Activated CD4-positive, alpha-beta memory T cell treated with anti-CD3 and anti-CD28 coated beads, Interleukin-2, amount 10 ng/mL, durations not matched to agents 7 days and 5 days (primary cell): ENCODE data around the gene UMAD1. TPM values are rescaled to one million over a fixed set of nuclear protein-coding genes. Genes with fewer than 3 reads are reported as not detected.

Source experiments
- CTCF ChIA-PET: fragments of 350-600 bp; sonication (Branson Sonifier 250); formaldehyde crosslinking; loops from one replicate; lab custom pipeline; 2021; ENCODE audit warnings: antibody characterized with exemption, inconsistent platforms; lab: Charles Lee
- POLR2A ChIA-PET: fragments of 350-600 bp; sonication (Branson Sonifier 250); formaldehyde crosslinking; loops from one replicate; lab custom pipeline; 2021; ENCODE audit warnings: antibody characterized with exemption; lab: Charles Lee
- DNase-seq: peaks from one replicate; pipeline ENCODE4 v3.0.0-alpha.2; 2020
- H3K27ac Mint-ChIP-seq: one replicate; pipeline ENCODE4 v1.8.0; 2021; ENCODE audit warnings: mild to moderate bottlenecking, mixed read lengths
- H3K27me3 Mint-ChIP-seq: one replicate; pipeline ENCODE4 v1.8.0; 2021; ENCODE audit warnings: mixed read lengths
- H3K36me3 Mint-ChIP-seq: one replicate; pipeline ENCODE4 v1.8.0; 2021; ENCODE audit warnings: low read depth, mixed read lengths
- H3K4me1 Mint-ChIP-seq: one replicate; pipeline ENCODE4 v1.8.0; 2021; ENCODE audit warnings: mixed read lengths
- H3K4me3 Mint-ChIP-seq: one replicate; pipeline ENCODE4 v1.8.0; 2021; ENCODE audit warnings: mild to moderate bottlenecking, mixed read lengths
- H3K9me3 Mint-ChIP-seq: one replicate; pipeline ENCODE4 v1.8.0; 2021; ENCODE audit warnings: mixed read lengths
- total RNA-seq, 2 experiments: library from RNA; stranded (reverse); gene quantifications; one replicate each; pipeline ENCODE4 v1.2.3, GENCODE V29; 2021

UMAD1 gene
- total RNA-seq, 2 experiments from 2014 or later, result 16.1 to 16.7 TPM

DNA sequence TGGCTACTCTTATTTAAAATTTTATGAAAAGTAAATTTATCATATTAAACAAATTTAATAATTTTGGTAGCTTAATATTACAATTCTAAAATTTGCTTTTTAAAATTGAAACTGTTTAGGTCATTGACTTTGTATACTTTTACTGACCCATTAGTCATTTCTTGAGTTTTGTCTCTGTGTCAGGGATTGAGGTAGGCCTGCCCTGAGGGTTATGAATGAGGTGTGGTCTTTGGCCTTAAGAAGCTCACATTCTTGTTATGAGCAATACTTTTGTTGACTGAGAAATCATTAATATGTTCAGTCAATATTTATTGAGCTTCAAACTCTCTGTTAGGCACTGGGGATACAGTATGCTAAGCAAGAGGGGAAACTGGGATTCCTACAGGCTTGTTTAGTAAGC, 124.9 kb downstream of the UMAD1 start:
- H3K27ac Mint-ChIP-seq, result no peak overlapping the region
- no peaks in the 10 kb centered on the region for H3K27me3 Mint-ChIP-seq
- H3K9me3 Mint-ChIP-seq, result no peaks in the 10 kb centered on the region
- POLR2A ChIA-PET, result interaction anchor here (1.3 to 2.7 kb wide), 6 partner anchors 12 to 360 kb away, joined by 3 to 11 read pairs (median 6); partner anchors contain the start of gene GLCCI1
- CTCF ChIA-PET, result interaction anchor here (0.7 to 2.8 kb wide), 9 partner anchors 16 to 531 kb away, joined by 3 to 9 read pairs (median 3); no protein-coding TSS in a partner anchor
- no peak for DNase-seq
- peaks cover 38% of the 10 kb centered on the region for H3K4me1 Mint-ChIP-seq
- no peaks in the 10 kb centered on the region for H3K36me3 Mint-ChIP-seq
- H3K4me3 Mint-ChIP-seq, result no peak overlapping the region

DNA sequence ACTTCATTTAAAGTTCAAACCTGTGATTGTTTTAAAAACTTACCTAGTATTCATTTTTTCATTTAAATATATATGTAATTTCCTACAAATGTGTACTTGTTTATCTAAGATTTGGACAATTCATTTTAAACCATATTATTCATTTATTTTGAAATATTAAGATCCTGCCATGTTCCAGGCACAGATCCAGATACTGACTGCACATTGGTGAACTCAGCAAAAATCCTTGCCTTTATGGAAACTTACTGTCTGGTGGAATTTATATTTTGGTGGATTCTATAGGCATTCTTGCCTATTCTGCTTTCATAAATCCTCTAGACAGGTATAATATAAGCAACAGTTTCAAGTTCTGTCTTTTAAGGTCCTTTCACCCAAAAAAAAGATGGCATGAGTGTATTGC, 126.1 kb downstream of the UMAD1 start:
- Mint-ChIP-seq H3K4me3 (no peak overlapping the region), H3K4me1 (peaks cover 31% of the 10 kb centered on the region), H3K27me3 (no peaks in the 10 kb centered on the region), H3K27ac (no peak overlapping the region), H3K36me3 (no peaks in the 10 kb centered on the region), H3K9me3 (no peaks in the 10 kb centered on the region)
- DNase-seq, result no peak
- CTCF ChIA-PET, result no interaction called here
- POLR2A ChIA-PET, result interaction anchor here (0.7 kb wide), 1 partner anchor 201 kb away, joined by 3 read pairs; the partner anchor contains the start of gene GLCCI1

DNA sequence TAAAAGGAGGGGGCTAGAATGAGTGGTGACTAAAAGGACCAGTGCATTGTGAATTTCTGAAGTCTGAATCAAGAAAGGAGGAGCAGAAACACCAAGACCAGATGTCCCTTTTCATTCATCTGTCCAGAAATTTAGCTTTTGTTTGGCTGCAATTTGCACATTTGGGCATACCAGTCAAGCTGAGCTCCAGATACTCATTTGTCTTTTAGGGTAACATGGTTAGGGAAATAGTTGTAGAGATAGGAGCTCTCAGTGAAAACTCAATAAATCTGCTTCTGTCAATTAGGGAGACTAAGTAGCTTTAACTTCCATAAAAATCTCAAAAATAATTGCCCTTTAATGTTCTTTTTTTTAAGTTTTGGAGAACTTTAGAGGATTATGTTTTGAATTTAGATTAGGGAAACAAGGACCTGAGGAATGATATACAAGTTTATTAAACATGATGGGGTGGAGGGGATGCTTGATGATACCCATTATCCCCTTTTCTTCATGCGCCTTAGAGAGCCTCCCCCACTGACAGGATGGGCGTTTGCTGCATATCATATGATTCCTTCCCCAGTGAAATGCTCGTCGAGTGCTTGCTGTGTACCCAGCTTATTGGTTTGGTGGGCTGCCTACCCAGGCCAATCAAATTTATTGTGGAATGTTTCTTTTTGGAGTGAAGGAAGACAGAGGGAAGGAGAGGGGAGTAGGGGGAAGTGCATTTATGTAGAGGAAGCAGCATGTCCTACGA, 128.6 kb downstream of the UMAD1 start:
- no peak overlapping the region for H3K27ac Mint-ChIP-seq
- no peaks in the 10 kb centered on the region for H3K36me3 Mint-ChIP-seq
- peaks cover 29% of the 10 kb centered on the region for H3K4me1 Mint-ChIP-seq
- no peaks in the 10 kb centered on the region for H3K9me3 Mint-ChIP-seq
- ChIA-PET CTCF (interaction anchor here (1.0 kb wide), 1 partner anchor 9 kb away, joined by 4 read pairs; no protein-coding TSS in a partner anchor), POLR2A (interaction anchor here (1.2 kb wide), 1 partner anchor 88 kb away, joined by 3 read pairs; no protein-coding TSS in a partner anchor)
- H3K27me3 Mint-ChIP-seq, result no peaks in the 10 kb centered on the region
- no peak overlapping the region for H3K4me3 Mint-ChIP-seq
- DNase-seq, result no peak

DNA sequence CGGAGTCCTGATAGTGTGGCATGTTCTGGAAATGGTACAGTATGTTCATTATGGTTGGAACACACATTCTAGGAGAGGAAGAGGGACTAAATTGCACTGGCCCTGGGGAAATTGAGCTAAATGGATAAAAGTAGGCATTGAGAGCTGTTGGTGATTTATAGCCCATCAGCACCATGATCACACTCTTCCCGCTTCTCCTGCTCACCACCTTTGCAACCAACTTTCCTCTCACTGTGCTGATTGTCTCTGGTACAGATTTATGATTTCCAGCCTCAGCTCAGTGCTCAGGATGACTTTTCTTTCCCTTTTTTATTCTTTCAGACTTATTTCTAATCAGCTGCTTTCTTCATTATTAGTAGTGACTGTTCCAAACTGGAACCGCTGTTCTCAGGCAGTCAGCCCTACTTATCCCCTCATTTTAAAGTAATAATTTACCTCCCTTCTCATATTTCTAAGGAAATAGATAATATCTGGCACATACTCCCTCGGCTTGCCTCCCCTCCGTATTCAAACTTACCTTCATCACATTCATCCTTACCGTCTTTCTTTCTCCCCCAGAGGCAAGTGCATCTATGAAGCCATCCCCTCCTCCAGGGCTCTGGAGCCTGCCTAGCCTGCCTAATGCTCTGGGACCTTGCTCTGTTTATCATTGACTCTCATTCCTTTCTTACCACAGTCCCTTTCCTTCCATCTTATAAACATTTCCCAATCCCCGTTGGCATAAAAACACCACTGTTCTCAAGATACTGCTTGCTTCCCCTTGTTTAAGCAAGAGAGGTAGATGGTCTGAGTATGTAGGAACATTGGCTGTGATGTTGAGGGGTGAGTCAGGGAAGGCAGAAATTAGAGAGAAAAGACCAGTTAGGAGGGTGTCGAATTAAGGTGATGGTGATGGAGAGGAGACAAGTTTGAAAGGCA, 129.4 kb downstream of the UMAD1 start:
- ChIA-PET CTCF (no interaction called here), POLR2A (interaction anchor here (1.2 kb wide), 1 partner anchor 89 kb away, joined by 3 read pairs; no protein-coding TSS in a partner anchor)
- peaks cover 21% of the 10 kb centered on the region for H3K4me1 Mint-ChIP-seq
- H3K4me3 Mint-ChIP-seq, result no peak overlapping the region
- no peak for DNase-seq
- no peak overlapping the region for H3K27ac Mint-ChIP-seq
- no peaks in the 10 kb centered on the region for H3K9me3 Mint-ChIP-seq
- H3K27me3 Mint-ChIP-seq, result no peaks in the 10 kb centered on the region
- no peaks in the 10 kb centered on the region for H3K36me3 Mint-ChIP-seq

DNA sequence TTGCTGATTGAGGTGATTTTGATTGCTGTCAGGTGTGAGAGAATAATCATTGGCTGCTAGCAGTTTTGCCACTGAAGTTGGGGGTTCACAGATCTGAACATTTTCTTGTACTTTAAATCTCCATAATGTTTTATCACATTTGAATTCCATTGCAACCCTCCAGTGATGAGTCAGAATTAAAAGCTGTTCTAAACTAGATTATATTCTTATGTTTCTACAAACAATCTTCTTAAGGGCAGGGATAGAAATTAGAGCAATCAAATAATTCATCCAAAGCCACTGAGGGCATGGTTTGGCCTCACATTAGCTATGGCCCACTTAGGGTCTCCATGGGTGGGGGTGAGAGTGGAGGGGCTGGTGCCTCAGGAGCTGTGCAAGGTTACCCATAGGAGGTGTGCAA, 130.9 kb downstream of the UMAD1 start:
- no peaks in the 10 kb centered on the region for H3K36me3 Mint-ChIP-seq
- no peaks in the 10 kb centered on the region for H3K27me3 Mint-ChIP-seq
- H3K4me1 Mint-ChIP-seq, result peaks cover 15% of the 10 kb centered on the region
- no peak overlapping the region for H3K27ac Mint-ChIP-seq
- no peak for DNase-seq
- no peak overlapping the region for H3K4me3 Mint-ChIP-seq
- ChIA-PET POLR2A (interaction anchor here (0.8 to 1.5 kb wide), 2 partner anchors 131 to 173 kb away, joined by 3 to 4 read pairs; partner anchors contain the start of gene UMAD1), CTCF (interaction anchor here (0.8 to 1.2 kb wide), 2 partner anchors 8 to 11 kb away, joined by 3 read pairs; no protein-coding TSS in a partner anchor)
- no peaks in the 10 kb centered on the region for H3K9me3 Mint-ChIP-seq

DNA sequence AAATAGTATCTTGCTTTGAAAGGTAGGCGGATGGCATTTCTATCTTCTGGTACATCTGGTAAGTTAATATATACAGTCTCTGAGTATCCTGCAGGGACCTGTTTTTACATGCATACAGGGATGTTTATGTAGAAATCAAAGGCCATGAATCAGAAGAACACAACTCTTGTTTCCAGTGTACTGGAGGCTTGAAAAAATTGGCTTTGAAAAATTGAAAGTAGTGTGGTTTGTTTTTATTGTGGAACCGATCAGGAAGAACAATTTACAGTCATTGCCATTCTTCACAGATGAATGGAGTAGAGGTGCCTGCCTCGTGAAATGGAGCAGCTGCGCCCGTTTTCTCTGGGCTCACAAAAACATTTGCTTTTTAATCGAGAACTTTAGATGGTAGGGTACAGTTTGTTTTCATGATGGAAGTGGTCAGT, 131.9 kb downstream of the UMAD1 start:
- peaks cover 15% of the 10 kb centered on the region for H3K4me1 Mint-ChIP-seq
- H3K4me3 Mint-ChIP-seq, result peak overlapping the region; percentile 19
- no peaks in the 10 kb centered on the region for H3K27me3 Mint-ChIP-seq
- no peak overlapping the region for H3K27ac Mint-ChIP-seq
- ChIA-PET CTCF (interaction anchor here (1.0 to 1.4 kb wide), 2 partner anchors 11 to 91 kb away, joined by 3 to 4 read pairs; no protein-coding TSS in a partner anchor), POLR2A (interaction anchor here (1.3 to 1.5 kb wide), 2 partner anchors 10 to 132 kb away, joined by 3 to 4 read pairs; partner anchors contain the start of gene UMAD1)
- no peak for DNase-seq
- H3K9me3 Mint-ChIP-seq, result no peaks in the 10 kb centered on the region
- H3K36me3 Mint-ChIP-seq, result no peaks in the 10 kb centered on the region

DNA sequence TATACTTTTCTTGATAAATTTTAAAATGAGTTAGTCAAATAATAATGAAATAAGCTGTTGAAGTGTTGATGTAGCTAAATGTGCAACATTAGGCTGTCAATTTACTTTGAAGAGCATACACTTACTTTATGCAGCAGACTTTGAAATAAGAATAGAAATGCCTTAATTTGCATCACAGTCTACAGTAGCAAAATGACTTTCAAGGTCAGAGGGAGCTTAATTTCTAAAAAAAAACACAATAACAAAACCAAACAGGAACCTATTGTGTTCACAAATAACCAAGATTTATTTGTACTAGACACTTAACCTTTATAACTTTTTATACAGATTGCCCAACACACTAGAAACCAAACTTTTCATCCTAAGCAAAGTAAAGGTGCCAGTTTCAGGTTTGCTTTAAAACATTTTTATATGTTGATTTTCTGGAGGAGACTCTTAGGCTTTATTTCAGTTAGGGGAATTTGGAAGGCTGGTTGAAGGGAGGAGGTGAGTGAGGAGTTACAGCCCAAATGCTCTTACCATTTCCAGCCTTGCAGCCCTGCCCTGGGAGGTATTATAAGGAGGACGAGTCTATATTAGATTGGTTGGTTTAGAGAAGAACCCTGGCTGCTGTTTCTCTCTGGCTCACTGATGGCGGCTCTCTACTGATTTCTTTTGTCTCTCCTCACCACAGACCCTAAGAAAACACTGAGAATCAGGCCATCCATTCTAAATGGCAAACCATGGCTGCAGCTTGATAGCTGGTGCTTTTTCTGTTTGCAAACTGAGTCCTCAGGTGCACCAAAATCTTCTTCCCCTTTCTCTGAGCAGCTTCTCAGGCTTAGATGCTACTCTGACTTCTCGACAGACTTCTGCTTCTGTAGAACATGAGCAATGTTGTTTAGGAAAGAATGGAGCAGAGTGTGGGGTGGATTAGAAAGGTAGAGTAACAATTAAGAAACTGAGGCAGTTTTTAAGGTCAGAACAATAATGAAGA, 133.1 kb downstream of the UMAD1 start:
- Mint-ChIP-seq H3K36me3 (no peaks in the 10 kb centered on the region), H3K27ac (no peak overlapping the region), H3K4me1 (peaks cover 15% of the 10 kb centered on the region), H3K27me3 (no peaks in the 10 kb centered on the region), H3K9me3 (no peaks in the 10 kb centered on the region), H3K4me3 (no peak overlapping the region)
- CTCF ChIA-PET, result interaction anchor here (0.6 to 1.4 kb wide), 3 partner anchors 10 to 92 kb away, joined by 3 to 4 read pairs (median 3); no protein-coding TSS in a partner anchor
- POLR2A ChIA-PET, result interaction anchor here (1.1 to 1.3 kb wide), 3 partner anchors 12 to 194 kb away, joined by 3 read pairs; no protein-coding TSS in a partner anchor
- no peak for DNase-seq

DNA sequence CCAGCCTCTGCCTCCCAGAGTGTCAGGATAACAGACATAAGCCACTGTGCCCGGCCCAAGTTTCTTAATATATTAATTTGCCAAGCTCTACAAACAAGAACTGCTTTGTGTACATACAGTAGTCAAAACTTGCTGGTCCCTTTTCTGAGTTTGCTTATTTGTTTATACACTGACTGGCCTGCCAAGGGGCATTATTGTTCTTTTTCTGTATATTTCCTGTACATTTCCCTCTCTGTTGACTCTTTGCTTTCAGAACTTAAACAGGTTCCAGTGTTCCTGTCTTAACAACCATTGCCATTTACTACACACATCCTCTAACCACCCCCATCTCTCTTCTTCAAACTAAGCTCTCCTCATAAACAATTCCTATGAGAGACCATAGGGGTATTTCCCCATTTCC, 139.3 kb downstream of the UMAD1 start:
- ChIA-PET POLR2A (interaction anchor here (0.9 kb wide), 1 partner anchor 130 kb away, joined by 3 read pairs; no protein-coding TSS in a partner anchor), CTCF (interaction anchor here (1.3 to 1.4 kb wide), 2 partner anchors 9 to 256 kb away, joined by 3 read pairs; no protein-coding TSS in a partner anchor)
- no peaks in the 10 kb centered on the region for H3K9me3 Mint-ChIP-seq
- H3K27ac Mint-ChIP-seq, result no peak overlapping the region
- DNase-seq, result no peak
- H3K36me3 Mint-ChIP-seq, result no peaks in the 10 kb centered on the region
- peaks cover 13% of the 10 kb centered on the region for H3K4me1 Mint-ChIP-seq
- H3K27me3 Mint-ChIP-seq, result no peaks in the 10 kb centered on the region
- no peak overlapping the region for H3K4me3 Mint-ChIP-seq

DNA sequence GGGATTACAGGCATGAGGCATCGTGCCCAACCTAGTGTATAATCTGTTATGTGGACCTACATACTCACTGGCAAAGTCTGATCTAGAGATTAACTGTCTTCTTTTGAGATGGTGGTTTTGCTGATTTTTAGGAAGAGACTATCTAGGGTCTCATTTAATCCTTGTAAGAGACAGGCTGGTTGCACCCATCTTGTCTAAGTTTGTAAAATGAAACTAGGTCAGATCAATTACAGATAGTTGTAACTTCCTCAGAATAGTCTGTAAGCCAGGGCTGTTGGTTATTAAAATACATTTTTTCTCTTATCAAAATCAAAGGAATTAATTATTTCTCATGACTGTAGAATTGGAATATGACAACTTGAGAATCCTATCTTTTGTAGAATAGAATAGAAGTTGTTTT, 142.4 kb downstream of the UMAD1 start:
- Mint-ChIP-seq H3K36me3 (no peaks in the 10 kb centered on the region), H3K27me3 (no peaks in the 10 kb centered on the region), H3K27ac (peak overlapping the region; percentile 64), H3K4me3 (peak overlapping the region; percentile 49), H3K4me1 (peaks cover 15% of the 10 kb centered on the region), H3K9me3 (no peaks in the 10 kb centered on the region)
- POLR2A ChIA-PET, result interaction anchor here (1.6 kb wide), 1 partner anchor 19 kb away, joined by 4 read pairs; no protein-coding TSS in a partner anchor
- no peak for DNase-seq
- CTCF ChIA-PET, result interaction anchor here (0.7 kb wide), 1 partner anchor 433 kb away, joined by 3 read pairs; no protein-coding TSS in a partner anchor

DNA sequence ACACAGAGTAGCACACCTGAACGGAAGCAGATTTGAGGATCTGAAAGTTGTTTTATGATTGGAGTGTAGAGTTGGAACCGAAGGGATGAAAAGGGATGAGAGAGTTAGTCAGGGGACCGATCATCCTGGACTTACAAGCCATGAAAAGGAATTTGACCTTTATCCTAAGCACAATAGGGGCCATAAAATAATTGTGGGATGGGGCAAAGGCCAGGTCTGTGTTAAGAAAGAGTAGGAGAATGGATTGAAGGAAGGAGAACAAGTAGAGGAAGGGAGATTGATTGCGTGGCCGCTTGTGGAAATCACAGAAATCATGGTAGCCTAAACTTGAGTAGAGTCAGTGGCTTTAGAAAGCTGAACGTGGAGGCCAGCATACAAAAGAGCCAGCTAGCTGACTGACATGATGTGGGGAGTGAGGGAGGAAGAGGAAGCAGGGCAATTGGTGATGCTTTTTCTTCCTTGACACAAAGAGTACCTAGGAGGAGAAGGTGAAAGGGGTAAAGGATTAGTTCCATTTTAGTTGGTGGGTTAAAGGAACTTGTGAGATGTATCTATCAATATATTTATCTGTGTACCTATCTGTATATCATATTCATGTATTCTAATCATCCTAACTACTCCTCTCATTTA, 144.9 kb downstream of the UMAD1 start:
- DNase-seq, result no peak
- Mint-ChIP-seq H3K27me3 (no peaks in the 10 kb centered on the region), H3K4me3 (no peak overlapping the region), H3K4me1 (peaks cover 20% of the 10 kb centered on the region), H3K9me3 (no peaks in the 10 kb centered on the region), H3K36me3 (no peaks in the 10 kb centered on the region), H3K27ac (no peak overlapping the region)
- POLR2A ChIA-PET, result no interaction called here
- CTCF ChIA-PET, result no interaction called here

DNA sequence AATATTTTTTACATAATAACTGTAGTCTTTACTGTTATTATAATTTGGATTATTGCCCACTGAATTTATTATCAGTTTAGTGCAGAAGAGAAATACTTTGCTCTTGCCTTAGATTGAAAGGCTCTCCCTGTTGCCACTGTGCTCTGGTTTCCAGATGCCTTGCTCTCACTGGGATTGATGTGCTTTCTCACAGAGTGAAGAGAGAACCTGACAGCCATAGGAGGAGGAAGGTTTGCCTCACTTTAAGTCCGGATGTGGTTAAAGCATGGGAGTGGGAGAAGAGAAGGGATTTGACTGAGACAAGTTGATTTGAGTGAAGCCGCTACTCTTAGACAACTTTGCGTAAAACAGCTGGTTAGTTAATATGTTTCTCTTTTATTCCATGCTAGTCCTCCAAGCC, 146.0 kb downstream of the UMAD1 start:
- H3K9me3 Mint-ChIP-seq, result no peaks in the 10 kb centered on the region
- ChIA-PET CTCF (no interaction called here), POLR2A (no interaction called here)
- H3K4me1 Mint-ChIP-seq, result peaks cover 20% of the 10 kb centered on the region
- no peak overlapping the region for H3K27ac Mint-ChIP-seq
- H3K36me3 Mint-ChIP-seq, result no peaks in the 10 kb centered on the region
- no peak for DNase-seq
- H3K4me3 Mint-ChIP-seq, result no peak overlapping the region
- no peaks in the 10 kb centered on the region for H3K27me3 Mint-ChIP-seq
